Endometrial microvascular endothelial cells (primary cell): Measurements from ENCODE around the gene RAD9A. TPM values are rescaled to one million over a fixed set of nuclear protein-coding genes. Genes with fewer than 3 reads are reported as not detected.

Experiments used
- in situ Hi-C: cut with HindIII; loops from 2 replicates; pipeline ENCODE4 v1.10.0; 2017; ENCODE audit warnings: low sequenced_read_pairs, low pct_unique_long_range_greater_than_20kb; ENCODE audit errors: inconsistent ontology term
- total RNA-seq: library from RNA; depleted of rRNA; stranded (reverse); fragments of >200 nt; gene quantifications from one replicate; pipeline ENCODE4 v1.2.3, GENCODE V29; 2015; ENCODE audit errors: inconsistent ontology term

RAD9A gene
- total RNA-seq, 1 donor from 2014 or later: 9.5 TPM

- in situ Hi-C loops: no loop called here
These were observed 18.7 kb upstream of the RAD9A start, which contains the start of gene CLCF1 for GRCh38 chr11:67372993-67373647. Gene CLCF1, minus strand, starts transcription at chr11:67373598. Its CDS starts 59 bp downstream, at chr11:67373539.

DNA sequence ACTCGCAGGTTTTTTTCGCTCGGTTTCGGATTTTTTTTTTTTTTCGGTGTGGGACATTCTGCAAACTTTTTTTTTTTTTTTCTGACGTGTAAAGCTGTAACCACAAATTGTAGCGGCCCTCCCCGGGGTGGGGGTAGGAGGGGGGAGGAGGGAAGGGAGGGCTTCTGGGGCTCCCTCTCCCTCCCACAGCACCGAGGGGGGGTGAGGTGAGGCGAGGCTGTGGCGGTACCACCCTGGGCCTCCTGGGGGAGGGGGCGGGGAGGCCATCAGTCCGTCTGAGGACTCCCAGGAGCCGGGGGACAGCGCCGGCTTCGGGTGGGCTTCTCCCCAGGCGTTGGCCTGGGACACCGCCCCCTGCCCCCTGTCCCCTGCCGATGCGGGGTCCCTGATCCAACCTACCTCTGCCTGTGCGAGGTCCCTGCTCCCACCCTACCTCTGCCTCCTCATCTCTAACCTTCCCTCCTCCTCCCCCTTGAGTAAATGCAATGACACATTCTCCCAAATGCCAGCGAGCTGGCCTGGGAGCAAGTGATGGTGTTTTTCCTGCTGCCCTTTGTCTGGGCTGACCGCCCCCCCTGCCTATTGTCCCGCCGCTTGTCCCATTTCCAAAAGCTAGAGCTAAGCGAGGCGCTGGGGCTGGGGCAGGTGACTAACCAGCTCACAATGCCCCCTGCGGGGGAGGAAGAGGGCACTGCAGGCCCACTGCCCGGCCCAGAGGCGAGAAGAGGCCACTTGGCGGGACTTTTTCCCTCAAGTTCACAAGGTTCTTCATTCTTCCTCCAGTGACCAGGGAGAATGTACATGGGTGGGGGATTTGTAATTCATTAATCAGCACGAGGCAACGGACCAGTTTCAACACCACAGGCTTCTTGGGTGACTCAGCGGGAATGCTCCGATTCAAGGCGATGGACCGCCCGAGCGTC lies 17.9 kb upstream of the RAD9A start:
- in situ Hi-C loops: no loop called here

DNA sequence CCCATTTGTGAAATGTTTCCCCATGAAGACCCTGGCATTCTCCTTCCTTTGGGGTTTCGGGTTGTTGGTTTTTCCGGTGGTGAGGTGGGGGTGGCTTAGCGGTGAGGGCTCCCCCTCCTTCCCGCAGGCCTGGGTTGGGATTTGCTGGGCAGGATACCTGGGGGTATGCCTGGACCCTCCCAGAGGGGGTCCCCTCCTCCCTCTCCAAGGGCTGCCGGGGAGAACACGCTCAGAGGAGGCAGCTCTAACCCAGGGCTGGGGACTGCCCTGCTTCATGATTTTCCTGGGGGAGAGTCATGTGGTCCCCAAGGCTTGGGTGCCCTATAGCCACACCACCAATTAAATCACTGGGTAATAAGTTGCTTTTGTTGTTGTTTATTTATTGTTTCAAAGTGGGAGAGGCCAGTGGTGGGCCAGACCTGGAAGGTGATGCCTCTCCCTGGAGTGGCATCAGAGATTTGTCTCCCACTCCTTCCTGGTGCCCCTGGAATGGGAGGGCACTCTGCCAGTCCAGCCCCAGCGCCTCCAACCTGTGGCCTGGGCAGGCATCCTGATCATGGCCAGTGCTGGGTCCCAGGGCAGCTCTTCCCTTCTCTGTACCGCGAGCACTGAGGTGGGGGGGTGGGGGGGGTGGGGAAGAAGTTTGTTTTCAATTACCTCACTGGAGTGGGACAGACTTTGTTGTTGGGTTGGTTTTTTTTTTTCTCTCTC lies 17.1 kb upstream of the RAD9A start:
- in situ Hi-C loops: no loop called here

DNA sequence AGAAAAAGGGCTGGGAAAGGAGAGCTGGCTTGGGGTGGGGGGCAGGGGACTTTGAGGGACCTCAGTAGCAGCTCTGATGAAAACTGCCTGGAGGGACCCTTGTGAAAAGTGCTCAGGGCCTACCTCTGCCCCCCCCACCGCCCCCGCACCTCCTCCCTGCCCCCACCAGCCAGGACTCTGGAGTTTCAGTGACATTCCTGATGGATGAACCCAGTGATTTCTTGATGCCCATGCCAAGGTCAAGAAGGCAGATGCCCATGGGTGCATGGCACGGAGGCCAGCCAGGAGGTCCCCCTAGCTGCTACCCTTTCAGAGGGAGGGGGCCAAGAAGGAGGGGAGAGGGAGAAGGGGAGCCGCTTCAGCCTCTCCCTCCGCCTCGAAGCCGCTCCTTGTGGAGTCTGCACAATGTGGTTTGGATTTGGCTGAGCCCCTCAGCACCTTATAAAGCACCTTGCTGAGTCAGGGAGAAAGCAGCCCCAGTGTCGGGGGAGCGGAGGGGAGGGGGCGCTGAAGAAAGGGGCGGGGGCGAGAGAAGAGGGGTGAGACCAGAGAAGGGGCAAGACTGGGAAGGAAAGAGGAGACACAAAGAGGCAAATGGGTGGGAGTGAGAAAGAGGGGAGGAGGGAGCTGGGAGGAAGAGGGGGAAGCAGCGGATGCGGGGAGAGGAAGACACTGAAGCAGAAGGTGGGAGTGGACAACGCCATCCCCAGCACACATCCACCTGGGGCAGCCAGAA lies 16.3 kb upstream of the RAD9A start:
- in situ Hi-C loops: no loop called here

DNA sequence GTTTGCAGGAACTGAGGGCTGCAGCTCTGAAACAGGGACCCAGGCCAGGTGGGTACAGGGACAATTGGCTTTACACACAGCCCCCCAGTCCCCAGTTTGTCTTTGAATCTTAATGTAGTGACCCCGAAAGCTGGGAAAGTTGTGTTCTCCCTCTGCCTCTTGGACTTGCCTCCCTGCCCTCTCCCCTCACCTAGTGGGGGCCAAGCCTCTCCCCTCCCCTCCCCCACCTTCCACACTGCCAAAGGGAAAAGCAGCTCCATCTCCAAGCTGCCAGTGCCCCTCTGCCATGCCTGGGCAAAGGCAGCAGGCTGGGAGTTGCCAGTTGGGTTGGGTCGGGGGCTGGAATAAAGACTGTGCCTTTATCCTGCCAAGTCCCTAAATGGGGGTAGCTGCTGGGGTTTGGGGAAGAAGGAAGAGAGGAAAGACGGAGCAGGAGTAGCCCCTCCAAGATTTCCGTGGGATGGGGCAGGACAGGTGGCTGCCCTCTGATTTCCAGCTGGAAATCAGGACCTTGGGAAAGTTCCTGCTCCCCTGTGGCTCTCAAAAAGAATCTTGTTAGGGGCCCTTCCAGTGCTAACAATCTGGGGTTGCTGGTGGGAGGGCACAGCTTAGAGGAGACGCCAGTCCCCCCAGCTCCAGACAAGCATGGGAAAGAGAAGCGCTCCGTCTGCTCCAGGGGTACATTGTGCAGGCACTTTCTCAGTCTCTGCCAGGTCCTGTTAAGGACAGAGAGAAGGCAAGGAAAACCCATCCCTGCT lies 15.5 kb upstream of the RAD9A start:
- in situ Hi-C loops: no loop called here

DNA sequence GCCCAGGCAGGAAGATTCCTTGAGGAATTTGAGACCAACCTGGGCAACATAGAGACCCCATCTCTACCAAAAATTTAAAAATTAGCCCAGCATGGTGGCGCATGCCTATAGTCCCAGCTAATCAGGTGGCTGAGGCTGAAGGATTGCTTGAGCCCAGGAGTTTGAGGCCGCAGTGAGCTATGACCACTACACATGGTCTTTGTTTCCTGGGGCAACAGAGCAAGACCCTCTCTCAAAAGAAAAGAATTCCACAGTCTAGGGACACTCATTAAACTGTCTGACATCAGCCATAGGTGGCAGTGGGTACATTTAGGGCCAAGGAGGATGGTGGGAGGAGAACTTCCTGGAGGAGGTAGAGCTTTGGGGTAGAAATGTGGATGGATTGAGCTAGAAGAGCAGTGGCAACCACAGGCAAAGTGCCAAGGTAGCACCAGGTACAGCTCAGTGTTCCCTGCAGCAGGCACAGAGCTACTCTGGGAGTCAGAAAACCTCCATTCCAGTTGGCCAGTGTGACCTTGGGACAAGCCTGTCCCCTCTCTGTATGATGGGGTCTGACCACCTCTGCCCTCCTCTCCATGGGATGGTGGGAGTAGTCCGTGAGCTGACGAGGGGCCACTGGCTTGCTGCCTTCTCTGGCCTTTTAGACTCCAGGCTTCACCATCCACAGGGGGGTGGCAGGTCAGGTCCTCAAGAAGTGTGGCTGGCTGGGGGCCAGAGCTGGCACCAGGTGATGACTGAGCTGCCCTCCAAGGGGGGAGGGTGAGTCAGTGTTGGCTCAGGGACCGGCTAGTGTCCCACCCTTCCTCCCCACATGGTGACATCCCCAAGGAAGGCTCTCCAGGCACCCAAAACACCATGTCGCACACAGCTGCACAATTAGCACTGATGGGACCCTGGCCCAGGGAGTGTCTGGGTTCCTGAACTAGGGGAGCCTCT lies 14.6 kb upstream of the RAD9A start:
- in situ Hi-C loops: no loop called here

GRCh38 chr11:67378544-67378943 lies 13.2 kb upstream of the RAD9A start:
- in situ Hi-C loops: no loop called here

DNA sequence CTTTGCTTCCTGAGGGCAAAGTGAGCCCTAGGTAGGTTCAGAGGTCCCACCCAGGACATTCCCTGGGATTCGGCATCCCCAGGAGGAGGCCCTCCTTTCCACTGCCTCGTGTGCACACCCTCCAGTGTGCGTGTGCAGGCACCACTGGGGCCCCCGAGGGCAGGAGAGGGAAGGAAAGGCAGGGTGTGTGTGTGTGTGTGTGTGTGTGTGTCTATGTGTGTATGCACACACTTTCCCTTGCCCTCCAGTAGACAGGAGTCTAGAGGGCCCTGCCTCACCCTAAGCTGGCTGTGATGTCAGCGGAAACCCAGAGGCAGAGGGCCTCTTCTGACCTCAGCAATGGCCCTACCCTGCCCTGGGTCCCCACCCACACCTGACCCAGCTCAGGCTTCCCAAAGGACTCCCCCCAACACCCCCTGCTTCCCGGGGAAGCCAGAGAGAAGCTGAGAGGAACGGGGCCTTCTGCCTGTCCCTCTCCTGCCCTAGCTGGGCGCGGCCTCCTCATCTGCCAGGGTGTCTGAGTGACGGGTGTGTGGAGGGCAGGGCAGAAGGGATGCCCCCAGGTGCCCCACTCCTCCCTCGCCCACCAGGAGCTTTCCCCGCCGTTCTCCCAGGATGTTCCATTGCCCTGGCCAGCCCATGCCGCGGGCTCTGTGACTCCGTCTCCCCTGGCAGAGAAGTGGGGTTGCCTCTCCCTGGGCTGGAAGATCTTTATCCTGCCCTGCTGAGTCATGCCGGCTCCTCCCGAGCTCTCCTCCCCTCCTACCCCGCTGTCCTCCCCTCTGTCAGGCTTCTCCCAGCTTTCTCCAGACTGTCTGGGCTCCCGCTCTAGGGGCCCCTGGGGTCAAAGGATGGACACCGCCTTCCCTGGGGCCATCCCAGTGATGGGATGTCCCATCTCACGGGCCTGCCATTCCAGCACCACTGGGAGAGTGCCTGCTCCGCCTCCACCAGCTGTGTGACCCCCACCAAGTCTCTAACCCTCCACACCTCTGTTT lies 12.4 kb upstream of the RAD9A start:
- in situ Hi-C loops: no loop called here

- in situ Hi-C loops: no loop called here
These were observed 10.4 kb upstream of the RAD9A start for GRCh38 chr11:67381244-67381972.

- in situ Hi-C loops: no loop called here
These were observed 9.3 kb upstream of the RAD9A start for GRCh38 chr11:67382276-67383136.

DNA sequence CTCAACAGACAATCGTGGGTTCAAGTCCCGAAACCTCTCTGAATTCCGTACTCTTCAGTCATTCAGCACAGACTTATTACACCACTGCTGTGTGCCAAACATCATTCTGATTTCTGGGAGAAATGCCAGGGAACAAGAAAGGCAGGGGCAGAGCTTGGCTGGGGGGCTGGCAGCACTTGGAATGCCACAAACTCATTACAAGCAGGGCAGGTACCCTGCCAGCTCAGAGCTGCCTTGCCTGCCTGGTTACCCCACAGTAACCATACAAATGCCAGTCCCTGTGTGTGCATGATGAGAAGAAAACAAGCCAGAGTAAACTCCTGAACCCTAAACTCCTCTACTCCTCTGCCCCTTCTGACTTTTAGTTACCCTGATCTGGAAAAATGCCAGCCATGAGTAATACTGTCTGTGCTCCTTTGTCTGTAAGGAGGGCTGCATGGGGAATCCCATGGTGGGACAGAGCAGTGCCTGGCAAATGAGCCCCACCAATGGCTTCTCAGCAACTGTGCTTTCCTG lies 6.9 kb upstream of the RAD9A start:
- in situ Hi-C loops: no loop called here

DNA sequence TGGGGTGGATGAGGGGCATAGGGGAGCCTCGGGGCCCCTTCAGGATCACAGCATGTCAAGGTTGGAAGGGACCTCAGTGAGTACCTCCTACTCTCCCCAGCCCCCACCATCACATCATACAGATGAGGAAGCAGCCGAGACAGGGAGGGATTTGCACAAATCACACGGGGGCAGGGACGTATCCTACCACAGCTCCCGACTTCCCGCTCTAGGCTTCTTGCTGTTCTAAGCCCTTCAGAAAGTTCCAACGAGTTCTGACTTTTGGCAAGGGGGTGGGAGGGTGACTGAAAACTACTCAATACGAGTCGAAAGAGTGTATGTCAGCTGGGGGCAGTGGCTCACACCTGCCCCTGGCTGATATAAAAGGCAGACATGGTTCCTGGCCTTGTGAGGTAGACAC lies 4.7 kb upstream of the RAD9A start:
- in situ Hi-C loops: no loop called here

DNA sequence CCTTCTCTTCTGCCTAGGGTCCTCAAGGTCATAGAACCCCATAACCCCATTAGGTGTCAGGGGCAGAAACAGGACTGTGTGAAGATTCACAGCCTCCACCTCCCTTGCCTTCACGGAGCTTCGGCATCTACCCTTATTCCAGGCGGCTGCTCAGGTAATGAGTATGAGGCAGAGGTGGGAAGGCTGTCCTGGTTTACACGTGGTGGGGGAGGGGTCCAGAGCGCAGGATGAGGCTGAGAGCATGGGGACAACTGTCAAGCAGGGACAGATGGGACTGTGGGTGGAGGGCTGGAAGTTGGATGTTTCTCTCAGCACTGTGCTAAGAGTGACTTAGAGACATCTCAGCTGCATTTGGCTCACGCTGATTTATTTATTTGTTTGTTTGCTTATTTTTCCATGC lies 4.3 kb upstream of the RAD9A start:
- in situ Hi-C loops: no loop called here

DNA sequence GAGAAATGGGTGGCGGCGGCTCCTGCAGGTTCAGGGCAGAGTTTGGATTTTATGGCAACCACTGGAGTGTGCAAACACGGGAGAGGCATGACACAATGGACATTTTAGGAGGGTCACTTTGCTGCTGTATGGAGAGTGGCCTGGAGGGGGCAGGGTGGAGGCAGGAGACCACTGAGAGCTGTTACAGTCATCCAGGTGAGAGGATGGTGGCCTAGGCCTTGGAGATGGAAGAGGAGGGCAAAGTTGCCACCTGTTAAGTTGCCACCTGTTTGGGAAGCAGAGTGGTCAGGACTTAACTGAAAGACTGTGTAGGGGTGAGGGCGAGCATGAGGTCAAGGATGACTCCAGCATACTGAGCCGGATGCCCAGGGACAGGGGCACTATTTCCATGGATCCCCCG lies 2.3 kb upstream of the RAD9A start:
- in situ Hi-C loops: no loop called here

GRCh38 chr11:67390947-67391303 lies 861 bp upstream of the RAD9A start:
- in situ Hi-C loops: no loop called here
